ENCODE results near the gene MATN1.

- TF ChIP-seq CTCF (conservative IDR thresholded peaks at IDR 0.05; ENCODE audit: low read length) = no peak
- no peak for TF ChIP-seq EZH2phosphoT487 (IDR thresholded peaks at IDR 0.05; ENCODE audit: borderline replicate concordance, low read depth, low read length)
Measured at GRCh38 chr1:30714025-30714424, 9.4 kb downstream of the MATN1 start.

Data from OCI-LY7 (cell line).